ENCODE measurements around the gene KIAA1958. TPM values are rescaled to one million over a fixed set of nuclear protein-coding genes. Genes with fewer than 3 reads are reported as not detected.

Gene KIAA1958
- total and polyA plus RNA-seq, 7 experiments from 2014 or later, result 3.2 to 8.3 (median 6.4) TPM

DNA sequence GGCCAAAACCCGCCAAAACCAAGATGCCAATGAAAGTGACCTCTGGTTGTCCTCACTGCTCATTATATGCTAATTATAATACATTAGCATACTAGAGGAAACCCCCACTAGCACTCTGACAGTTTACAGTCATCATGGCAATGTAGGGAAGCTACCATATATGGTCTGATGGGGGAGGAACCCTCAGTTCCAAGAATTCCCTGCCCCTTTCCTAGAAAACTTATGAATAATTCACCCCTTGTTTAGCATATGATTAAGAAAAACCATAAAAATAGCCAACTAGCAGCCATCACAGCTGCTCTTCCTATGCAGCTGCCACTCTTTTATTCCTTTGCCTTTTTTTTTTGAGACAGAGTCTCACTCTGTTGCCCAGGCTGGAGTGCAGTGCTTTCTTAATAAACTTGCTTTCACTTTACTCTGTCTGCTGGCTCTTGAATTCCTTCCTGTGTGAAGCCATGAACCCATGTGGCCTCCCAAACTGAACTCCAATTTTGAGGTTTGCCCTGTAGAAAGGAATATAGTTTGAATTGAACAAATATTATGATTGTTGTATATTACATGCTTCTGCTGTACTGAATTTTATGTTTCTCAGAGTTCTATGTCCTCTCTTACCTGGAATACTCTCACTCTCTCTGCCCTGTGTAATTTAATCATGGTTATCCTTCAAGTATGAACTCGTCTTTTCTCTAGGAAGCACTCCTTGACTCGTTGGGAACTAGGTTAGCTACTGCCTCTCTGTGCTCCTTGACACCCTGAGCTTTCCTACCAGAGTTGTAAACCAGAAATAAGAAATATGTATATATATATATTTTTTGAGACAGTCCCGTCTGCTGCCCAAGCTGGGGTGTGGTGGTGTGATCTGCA is 59.8 kb downstream of the KIAA1958 start:
- Histone ChIP-seq H3K27me3 (ENCODE audit: control insufficient read depth in 2 of 2, insufficient read depth in 2 of 2, low read length in 2 of 2) (no peaks in the 10 kb centered on the region), H3K4me1 (ENCODE audit: control insufficient read depth in 2 of 2, insufficient read depth in 2 of 2, low read length in 2 of 2) (peaks cover 0 to 4% of the 10 kb centered on the region in 2 donors), H3K27ac (ENCODE audit: low read depth, low read length) (no peak overlapping the region), H3K36me3 (ENCODE audit: control insufficient read depth in 2 of 3, insufficient read depth in 3 of 3, low read length in 3 of 3) (no peaks in the 10 kb centered on the region), H3K4me3 (ENCODE audit: low read length) (no peak overlapping the region), H3K9me3 (ENCODE audit: control insufficient read depth in 2 of 3, low read length in 3 of 3) (no peaks in the 10 kb centered on the region)
- DNase-seq (no peak), ATAC-seq (peak; percentile 36)
- Mint-ChIP-seq H3K4me1 (peaks cover 5 to 29% (median 14%) of the 10 kb centered on the region in 7 donors), H3K27me3 (no peaks in the 10 kb centered on the region), H3K4me3 (peak overlapping the region in 1 of 10 donors; percentile 18), H3K27ac (peak overlapping the region in 1 of 9 donors; percentile 53), H3K36me3 (peaks cover 0 to 4% (median 0%) of the 10 kb centered on the region in 5 donors), H3K9me3 (peaks cover 0 to 2% (median 0%) of the 10 kb centered on the region in 11 donors)
- intact Hi-C loops (cut with micrococcal nuclease), result no loop called here
- ChIA-PET POLR2A (no interaction called here), CTCF (no interaction called here)

DNA sequence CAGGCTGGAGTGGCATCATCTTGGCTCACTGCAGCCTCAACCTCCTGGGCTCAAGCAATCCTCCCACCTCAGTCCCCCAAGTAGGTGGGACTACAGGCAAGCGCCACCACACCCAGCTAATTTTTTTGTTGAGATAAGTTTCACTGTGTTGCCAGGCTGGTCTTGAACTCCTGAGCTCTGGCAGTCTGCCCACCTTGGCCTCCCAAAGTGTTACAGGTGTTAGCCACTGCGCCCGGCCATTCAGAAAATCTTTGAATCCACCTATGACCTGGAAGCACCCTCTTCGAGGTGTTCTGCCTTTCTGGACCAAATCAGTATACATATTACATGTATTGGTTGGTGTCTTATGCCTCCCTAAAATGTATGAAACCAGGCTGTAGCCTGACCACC is 61.4 kb downstream of the KIAA1958 start:
- H3K4me3 Mint-ChIP-seq, result no peak overlapping the region
- Histone ChIP-seq H3K4me1 (ENCODE audit: control insufficient read depth in 2 of 2, insufficient read depth in 2 of 2, low read length in 2 of 2) (peaks cover 0 to 4% of the 10 kb centered on the region in 2 donors), H3K36me3 (ENCODE audit: control insufficient read depth in 2 of 3, insufficient read depth in 3 of 3, low read length in 3 of 3) (no peaks in the 10 kb centered on the region), H3K27me3 (ENCODE audit: control insufficient read depth in 2 of 2, insufficient read depth in 2 of 2, low read length in 2 of 2) (no peaks in the 10 kb centered on the region), H3K27ac (ENCODE audit: low read depth, low read length) (no peak overlapping the region), H3K9me3 (ENCODE audit: control insufficient read depth in 2 of 3, low read length in 3 of 3) (no peaks in the 10 kb centered on the region), H3K4me3 (ENCODE audit: low read length) (no peak overlapping the region)
- ATAC-seq (no peak), DNase-seq (no peak)
- H3K27me3 Mint-ChIP-seq, result no peaks in the 10 kb centered on the region
- H3K36me3 Mint-ChIP-seq, result peaks cover 0 to 4% (median 1%) of the 10 kb centered on the region in 5 donors
- ChIA-PET POLR2A (no interaction called here), CTCF (no interaction called here)
- H3K4me1 Mint-ChIP-seq, result peaks cover 5 to 26% (median 14%) of the 10 kb centered on the region in 7 donors
- intact Hi-C loops (cut with micrococcal nuclease), result no loop called here
- H3K27ac Mint-ChIP-seq, result no peak overlapping the region
- peaks cover 0 to 2% (median 0%) of the 10 kb centered on the region in 11 donors for H3K9me3 Mint-ChIP-seq

GRCh38 chr9:112548836-112549595 is 62.4 kb downstream of the KIAA1958 start:
- Mint-ChIP-seq H3K27ac (no peak overlapping the region), H3K4me3 (no peak overlapping the region), H3K27me3 (no peaks in the 10 kb centered on the region), H3K4me1 (peaks cover 5 to 26% (median 12%) of the 10 kb centered on the region in 7 donors), H3K9me3 (peaks cover 0 to 2% (median 0%) of the 10 kb centered on the region in 11 donors), H3K36me3 (peaks cover 0 to 7% (median 1%) of the 10 kb centered on the region in 5 donors)
- Histone ChIP-seq H3K4me1 (ENCODE audit: control insufficient read depth in 2 of 2, insufficient read depth in 2 of 2, low read length in 2 of 2) (peaks cover 0 to 4% of the 10 kb centered on the region in 2 donors), H3K4me3 (ENCODE audit: low read length) (no peak overlapping the region), H3K36me3 (ENCODE audit: control insufficient read depth in 2 of 3, insufficient read depth in 3 of 3, low read length in 3 of 3) (no peaks in the 10 kb centered on the region), H3K27ac (ENCODE audit: low read depth, low read length) (no peak overlapping the region), H3K27me3 (ENCODE audit: control insufficient read depth in 2 of 2, insufficient read depth in 2 of 2, low read length in 2 of 2) (no peaks in the 10 kb centered on the region), H3K9me3 (ENCODE audit: control insufficient read depth in 2 of 3, low read length in 3 of 3) (no peaks in the 10 kb centered on the region)
- ATAC-seq (no peak), DNase-seq (no peak)
- ChIA-PET POLR2A (no interaction called here), CTCF (no interaction called here)
- intact Hi-C loops (cut with micrococcal nuclease), result no loop called here

GRCh38 chr9:112550531-112550930 is 63.9 kb downstream of the KIAA1958 start:
- Mint-ChIP-seq H3K4me3 (no peak overlapping the region), H3K27ac (no peak overlapping the region), H3K4me1 (peaks cover 5 to 23% (median 12%) of the 10 kb centered on the region in 7 donors), H3K27me3 (no peaks in the 10 kb centered on the region), H3K36me3 (peaks cover 0 to 14% (median 4%) of the 10 kb centered on the region in 5 donors), H3K9me3 (peaks cover 0 to 2% (median 0%) of the 10 kb centered on the region in 11 donors)
- Histone ChIP-seq H3K4me1 (ENCODE audit: control insufficient read depth in 2 of 2, insufficient read depth in 2 of 2, low read length in 2 of 2) (peaks cover 0 to 4% of the 10 kb centered on the region in 2 donors), H3K27me3 (ENCODE audit: control insufficient read depth in 2 of 2, insufficient read depth in 2 of 2, low read length in 2 of 2) (no peaks in the 10 kb centered on the region), H3K36me3 (ENCODE audit: control insufficient read depth in 2 of 3, insufficient read depth in 3 of 3, low read length in 3 of 3) (no peaks in the 10 kb centered on the region), H3K27ac (ENCODE audit: low read depth, low read length) (no peak overlapping the region), H3K4me3 (ENCODE audit: low read length) (no peak overlapping the region), H3K9me3 (ENCODE audit: control insufficient read depth in 2 of 3, low read length in 3 of 3) (no peaks in the 10 kb centered on the region)
- intact Hi-C loops (cut with micrococcal nuclease), result no loop called here
- ChIA-PET POLR2A (no interaction called here), CTCF (no interaction called here)
- DNase-seq (no peak), ATAC-seq (no peak)

DNA sequence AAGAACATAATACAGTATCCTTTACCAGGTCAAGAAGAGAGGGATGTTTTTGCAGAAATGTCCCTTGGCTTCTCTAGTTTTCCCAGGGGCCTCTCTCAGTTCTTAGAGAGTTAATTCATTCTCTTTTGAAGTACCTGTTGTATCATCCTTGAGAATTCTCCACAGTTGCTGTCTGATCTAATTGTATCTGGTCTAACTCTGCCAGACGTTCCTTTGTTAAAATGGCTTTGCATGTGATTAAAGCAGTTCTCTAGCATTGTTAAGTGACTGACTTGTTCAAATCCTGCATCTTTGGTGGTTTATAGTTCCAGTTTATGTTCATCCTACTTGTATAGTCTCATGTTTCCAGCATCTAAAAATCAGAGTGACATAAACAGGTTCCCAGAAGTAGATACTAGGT is 65.0 kb downstream of the KIAA1958 start:
- H3K4me3 ChIP-seq (ENCODE audit: low read length), result no peak overlapping the region
- Mint-ChIP-seq H3K36me3 (peaks cover 0 to 14% (median 4%) of the 10 kb centered on the region in 5 donors), H3K9me3 (no peaks in the 10 kb centered on the region), H3K27me3 (no peaks in the 10 kb centered on the region), H3K4me3 (no peak overlapping the region), H3K27ac (no peak overlapping the region), H3K4me1 (peaks cover 0 to 11% (median 5%) of the 10 kb centered on the region in 7 donors)
- H3K27ac ChIP-seq (ENCODE audit: low read depth, low read length), result no peak overlapping the region
- intact Hi-C loops (cut with micrococcal nuclease), result loop anchor here in 1 of 2 donors (1.0 kb wide), 1 partner anchor 30 kb away; no protein-coding TSS in a partner anchor
- no peak for DNase-seq
- H3K36me3 ChIP-seq (ENCODE audit: control insufficient read depth in 2 of 3, insufficient read depth in 3 of 3, low read length in 3 of 3), result no peaks in the 10 kb centered on the region
- H3K4me1 ChIP-seq (ENCODE audit: control insufficient read depth in 2 of 2, insufficient read depth in 2 of 2, low read length in 2 of 2), result no peaks in the 10 kb centered on the region
- no peak for ATAC-seq
- ChIA-PET POLR2A (no interaction called here), CTCF (no interaction called here)
- no peaks in the 10 kb centered on the region for H3K27me3 ChIP-seq (ENCODE audit: control insufficient read depth in 2 of 2, insufficient read depth in 2 of 2, low read length in 2 of 2)
- no peaks in the 10 kb centered on the region for H3K9me3 ChIP-seq (ENCODE audit: control insufficient read depth in 2 of 3, low read length in 3 of 3)

- Histone ChIP-seq H3K9me3 (ENCODE audit: control insufficient read depth in 2 of 3, low read length in 3 of 3) (no peaks in the 10 kb centered on the region), H3K4me1 (ENCODE audit: control insufficient read depth in 2 of 2, insufficient read depth in 2 of 2, low read length in 2 of 2) (no peaks in the 10 kb centered on the region), H3K27ac (ENCODE audit: low read depth, low read length) (no peak overlapping the region), H3K4me3 (ENCODE audit: low read length) (no peak overlapping the region), H3K27me3 (ENCODE audit: control insufficient read depth in 2 of 2, insufficient read depth in 2 of 2, low read length in 2 of 2) (no peaks in the 10 kb centered on the region), H3K36me3 (ENCODE audit: control insufficient read depth in 2 of 3, insufficient read depth in 3 of 3, low read length in 3 of 3) (no peaks in the 10 kb centered on the region)
- intact Hi-C loops (cut with micrococcal nuclease), result loop anchor here in 1 of 2 donors (1.0 kb wide), 1 partner anchor 29 kb away; no protein-coding TSS in a partner anchor
- Mint-ChIP-seq H3K36me3 (peaks cover 0 to 14% (median 4%) of the 10 kb centered on the region in 5 donors), H3K4me1 (peaks cover 0 to 10% (median 2%) of the 10 kb centered on the region in 7 donors), H3K4me3 (no peak overlapping the region), H3K27ac (no peak overlapping the region), H3K27me3 (no peaks in the 10 kb centered on the region), H3K9me3 (no peaks in the 10 kb centered on the region)
- CTCF ChIA-PET, result no interaction called here
- no peak for ATAC-seq
- no peak for DNase-seq
- POLR2A ChIA-PET, result no interaction called here
These were observed 65.8 kb downstream of the KIAA1958 start for GRCh38 chr9:112552229-112553056.

Measured in naive thymus-derived CD4-positive, alpha-beta T cell (primary cell).